H1 (cell line): Measurements from ENCODE around the gene TYW5. TPM values are rescaled to one million over a fixed set of nuclear protein-coding genes. Genes with fewer than 3 reads are reported as not detected.

Experiments
- CTCF ChIA-PET: fragments of 300-600 bp; sonication (Branson Sonifier 250); formaldehyde crosslinking; loops from one replicate; lab custom pipeline; 2021; ENCODE audit not compliant: partially characterized antibody; lab: Charles Lee
- POLR2A ChIA-PET: fragments of 300-600 bp; sonication (Branson Sonifier 250); formaldehyde crosslinking; loops from one replicate; lab custom pipeline; 2021; ENCODE audit warnings: inconsistent platforms; ENCODE audit not compliant: partially characterized antibody; lab: Charles Lee
- DNase-seq, 2 experiments: peaks; one replicate each; pipeline versions ENCODE4 v3.0.0 to v3.0.0-alpha.2; 2010 to 2022; ENCODE audit warnings: low spot score in 2 of 2, low read depth in 1 of 2, mixed read lengths in 1 of 2
- FAIRE-seq: peaks from 2 replicates; lab custom pipeline; 2011; peaks lifted over from hg19 to GRCh38; lab: Jason Lieb, UNC
- H2AFZ ChIP-seq: 2 replicates; pipeline ENCODE4 v1.8.1; 2012; ENCODE audit warnings: low read length, inconsistent platforms
- H2AK5ac ChIP-seq: 2 replicates; pipeline ENCODE4 v1.6.1; 2013; ENCODE audit warnings: low read depth, low read length
- H2BK120ac ChIP-seq: replicated peaks from 2 replicates; pipeline ENCODE3; 2013; ENCODE audit warnings: low read depth, low read length, inconsistent platforms
- H2BK12ac ChIP-seq: 2 replicates; pipeline ENCODE4 v1.6.1; 2013; ENCODE audit warnings: low read depth, low read length
- H2BK15ac ChIP-seq: 2 replicates; pipeline ENCODE4 v1.6.1; 2013; ENCODE audit warnings: low read length
- H2BK20ac ChIP-seq: 2 replicates; pipeline ENCODE4 v1.6.1; 2013; ENCODE audit warnings: low read length
- H2BK5ac ChIP-seq: 2 replicates; pipeline ENCODE4 v1.6.1; 2013; ENCODE audit warnings: low read depth, low read length
- H3K14ac ChIP-seq: 2 replicates; pipeline ENCODE4 v1.6.1; 2013; ENCODE audit warnings: inconsistent platforms; ENCODE audit not compliant: insufficient read length
- H3K18ac ChIP-seq: 2 replicates; pipeline ENCODE4 v1.6.1; 2013; ENCODE audit warnings: low read length; ENCODE audit errors: extremely low read depth
- H3K23ac ChIP-seq: 2 replicates; pipeline ENCODE4 v1.6.1; 2013; ENCODE audit warnings: inconsistent platforms; ENCODE audit not compliant: insufficient read length
- H3K23me2 ChIP-seq: 2 replicates; pipeline ENCODE4 v1.6.1; 2013; ENCODE audit warnings: low read depth, low read length
- H3K27ac ChIP-seq: 2 replicates; pipeline ENCODE4 v1.6.1; 2011; ENCODE audit warnings: low read depth, low read length, inconsistent platforms
- H3K27me3 ChIP-seq, 4 experiments: replicated peaks in 1 of 4; 1 replicate in 1 of 4; 2 replicates in 3 of 4; pipeline versions ENCODE4 v1.6.1 to v1.8.1; 2011 to 2013; ENCODE audit warnings: low read length in 3 of 4, mild to moderate bottlenecking in 3 of 4, inconsistent platforms in 2 of 4, mixed read lengths in 2 of 4, moderate library complexity in 1 of 4; ENCODE audit not compliant: control insufficient read depth in 3 of 4, insufficient read depth in 3 of 4; ENCODE audit errors: extremely low read depth in 1 of 4
- H3K36me3 ChIP-seq, 4 experiments: 2 replicates each; pipeline versions ENCODE4 v1.6.1 to v1.8.1; 2011 to 2013; ENCODE audit warnings: mild to moderate bottlenecking in 4 of 4, low read length in 3 of 4, moderate library complexity in 2 of 4, control low read depth in 1 of 4, inconsistent platforms in 1 of 4; ENCODE audit not compliant: insufficient read depth in 4 of 4, control insufficient read depth in 2 of 4
- H3K4ac ChIP-seq: replicated peaks from 2 replicates; pipeline ENCODE3; 2013; ENCODE audit warnings: low read length, low read depth, mixed read lengths, inconsistent platforms; ENCODE audit not compliant: insufficient read length
- H3K4me1 ChIP-seq, 4 experiments: replicated peaks in 1 of 4; 1 replicate in 1 of 4; 2 replicates in 3 of 4; pipeline versions ENCODE4 v1.6.1 to v1.8.1; 2011 to 2013; ENCODE audit warnings: low read length in 3 of 4, inconsistent platforms in 2 of 4, mixed read lengths in 1 of 4; ENCODE audit not compliant: insufficient read depth in 4 of 4, control insufficient read depth in 3 of 4
- H3K4me2 ChIP-seq, 2 experiments: 2 replicates each; pipeline versions ENCODE4 v1.6.1 to v1.8.1; 2011 to 2013; ENCODE audit warnings: low read depth in 2 of 2, low read length in 2 of 2, control low read depth in 1 of 2, inconsistent platforms in 1 of 2, mild to moderate bottlenecking in 1 of 2; ENCODE audit not compliant: insufficient read depth in 1 of 2
- H3K4me3 ChIP-seq, 4 experiments: fragments of 200-600, 300-600 bp in 1 of 4; sonication (generic), shearing (Covaris generic), sonication (Bioruptor Twin) in 1 of 4; 2 replicates each; pipeline versions ENCODE4 v1.5.1 to v1.8.1; 2011 to 2016; ENCODE audit warnings: low read length in 4 of 4, low read depth in 3 of 4, control low read depth in 2 of 4, inconsistent platforms in 2 of 4, mild to moderate bottlenecking in 2 of 4, mixed read lengths in 1 of 4, moderate library complexity in 1 of 4; ENCODE audit not compliant: insufficient read depth in 2 of 4; ENCODE audit errors: extremely low read depth in 1 of 4
- H3K56ac ChIP-seq: replicated peaks from 2 replicates; pipeline ENCODE3; 2013; ENCODE audit warnings: low read depth, mild to moderate bottlenecking, mixed read lengths, low read length, inconsistent platforms; ENCODE audit not compliant: insufficient read length
- H3K79me1 ChIP-seq: 2 replicates; pipeline ENCODE4 v1.6.1; 2013; ENCODE audit warnings: low read depth, low read length, control low read depth
- H3K79me2 ChIP-seq, 2 experiments: 2 replicates each; pipeline versions ENCODE4 v1.6.1 to v1.8.1; 2012 to 2013; ENCODE audit warnings: low read length in 2 of 2, mild to moderate bottlenecking in 2 of 2, inconsistent platforms in 1 of 2; ENCODE audit not compliant: insufficient read depth in 2 of 2, control insufficient read depth in 1 of 2
- H3K9ac ChIP-seq, 4 experiments: replicated peaks in 1 of 4; 1 replicate in 1 of 4; 2 replicates in 3 of 4; pipeline versions ENCODE4 v1.6.1 to v1.8.1; 2011 to 2013; ENCODE audit warnings: low read depth in 3 of 4, low read length in 3 of 4, control low read depth in 2 of 4, mild to moderate bottlenecking in 2 of 4, moderate library complexity in 2 of 4, inconsistent platforms in 1 of 4; ENCODE audit errors: extremely low read depth in 1 of 4
- H3K9me3 ChIP-seq, 2 experiments: 2 replicates each; pipeline versions ENCODE4 v1.6.1 to v1.8.1; 2012 to 2013; ENCODE audit warnings: mild to moderate bottlenecking in 2 of 2, moderate library complexity in 2 of 2, control low read depth in 1 of 2, inconsistent platforms in 1 of 2, low read depth in 1 of 2, low read length in 1 of 2, mixed read lengths in 1 of 2; ENCODE audit not compliant: insufficient read depth in 2 of 2
- H4K20me1 ChIP-seq, 2 experiments: replicated peaks in 1 of 2; 2 replicates each; pipeline versions ENCODE3 to v1.8.1; 2011 to 2013; ENCODE audit warnings: inconsistent platforms in 2 of 2, low read length in 2 of 2, mild to moderate bottlenecking in 1 of 2; ENCODE audit not compliant: insufficient read depth in 2 of 2, control insufficient read depth in 1 of 2
- H4K5ac ChIP-seq: 2 replicates; pipeline ENCODE4 v1.6.1; 2013; ENCODE audit warnings: low read length, low read depth, mixed read lengths, inconsistent platforms; ENCODE audit not compliant: insufficient read length
- H4K8ac ChIP-seq: 2 replicates; pipeline ENCODE4 v1.8.0; 2013; ENCODE audit warnings: mild to moderate bottlenecking, moderate library complexity, low read length, inconsistent platforms; ENCODE audit not compliant: insufficient read depth; ENCODE audit errors: extremely low read depth
- H4K91ac ChIP-seq: replicated peaks from 2 replicates; pipeline ENCODE3; 2013; ENCODE audit warnings: low read length, mixed read lengths, inconsistent platforms; ENCODE audit not compliant: insufficient read length
- ASH2L ChIP-seq: fragments of 200-600, 300-600 bp; sonication (generic); IDR thresholded peaks from one replicate; pipeline ENCODE4 v1.7.1; 2017; ENCODE audit warnings: low read length
- CHD2 ChIP-seq: IDR thresholded peaks from 2 replicates; pipeline ENCODE4 v1.6.1; 2012; ENCODE audit warnings: low read length, improper control_type of control experiment
- HDAC2 ChIP-seq, 2 experiments: fragments of 300-600 bp in 1 of 2; sonication (generic) in 1 of 2; IDR thresholded peaks; 2 replicates each; pipeline ENCODE4 v1.6.1; 2011 to 2012; ENCODE audit warnings: low read depth in 2 of 2, low read length in 2 of 2, mild to moderate bottlenecking in 2 of 2, moderate library complexity in 2 of 2, borderline replicate concordance in 1 of 2, inconsistent platforms in 1 of 2
- KDM4A ChIP-seq: IDR thresholded peaks from one replicate; pipeline ENCODE4 v1.7.1; 2012; ENCODE audit warnings: low read depth, mild to moderate bottlenecking, moderate library complexity, low read length, inconsistent platforms; ENCODE audit not compliant: severe bottlenecking
- RAD21 ChIP-seq, 2 experiments: IDR thresholded peaks in 1 of 2; conservative IDR thresholded peaks in 1 of 2; 2 replicates each; pipeline ENCODE4 v1.6.1; 2011; ENCODE audit warnings: low read depth in 2 of 2, low read length in 2 of 2, improper control_type of control experiment in 1 of 2, inconsistent platforms in 1 of 2, mild to moderate bottlenecking in 1 of 2, moderate library complexity in 1 of 2
- RBBP5 ChIP-seq: IDR thresholded peaks from 2 replicates; pipeline ENCODE4 v1.7.1; 2012; ENCODE audit warnings: low read depth, mild to moderate bottlenecking, inconsistent platforms, low read length, moderate library complexity, borderline replicate concordance
- RFX5 ChIP-seq: IDR thresholded peaks from 2 replicates; pipeline ENCODE4 v1.6.1; 2011; ENCODE audit warnings: low read depth, low read length, improper control_type of control experiment, borderline replicate concordance
- RNF2 ChIP-seq: fragments of 200-900, 300-1000 bp; sonication (generic); IDR thresholded peaks from 2 replicates; pipeline ENCODE4 v1.7.1; 2016; ENCODE audit warnings: borderline replicate concordance, low read depth, mild to moderate bottlenecking, antibody characterized with exemption, low read length; ENCODE audit not compliant: poor library complexity, severe bottlenecking; ENCODE audit errors: missing control alignments
- TBP ChIP-seq: IDR thresholded peaks from 2 replicates; pipeline ENCODE4 v1.6.1; 2011; ENCODE audit warnings: low read depth, low read length, improper control_type of control experiment
- TCF12 ChIP-seq: IDR thresholded peaks from 2 replicates; pipeline ENCODE4 v1.6.1; 2011; ENCODE audit warnings: low read depth, mild to moderate bottlenecking, low read length
- WGBS, 2 experiments: shearing (Covaris generic) in 1 of 2; methylation state at CpG; one replicate each; pipeline versions ENCODE4 v1.1.6 to v1.1.7; 2013 to 2015; ENCODE audit warnings: low lambda C conversion rate in 2 of 2, mixed read lengths in 2 of 2, inconsistent platforms in 1 of 2, low coverage in 1 of 2, missing lambda C conversion rate in 1 of 2; ENCODE audit not compliant: insufficient replicate concordance in 2 of 2, insufficient coverage in 1 of 2, insufficient read length in 1 of 2; ENCODE audit errors: extremely low coverage in 1 of 2, missing lambda C conversion rate in 1 of 2; 5-methylcytosine and 5-hydroxymethylcytosine counted together
- polyA plus RNA-seq, 7 experiments: library from polyadenylated mRNA; depleted of rRNA in 3 of 7; stranded (reverse) in 5 of 7; unstranded in 2 of 7; fragments of >200 nt in 5 of 7; fragments of 200-250 nt in 2 of 7; gene quantifications; 1 replicate in 5 of 7; 2 replicates in 1 of 7; 4 replicates in 1 of 7; pipeline versions ENCODE4 v1.2.1 to v1.2.3, GENCODE V29; 2011 to 2013; ENCODE audit warnings: missing spikeins in 2 of 7, mixed read lengths in 2 of 7
- total RNA-seq: library from RNA; stranded (reverse); fragmentation: NEBNext Ultra II Directional; extraction: Animal tissue kit (Norgen Biotek cat#: 25700); gene quantifications from 2 replicates; pipeline ENCODE4 v1.2.1, GENCODE V29; 2021
- TF ChIP-seq, protein P1 (sequence below): IDR thresholded peaks from 2 replicates; pipeline ENCODE4 v1.6.1; 2011; ENCODE audit warnings: low read depth, mild to moderate bottlenecking, low read length; ENCODE audit not compliant: insufficient read depth
- TF ChIP-seq, protein P2 (sequence below): IDR thresholded peaks from 2 replicates; pipeline ENCODE4 v1.6.1; 2012; ENCODE audit warnings: inconsistent platforms

TYW5 gene
- total and polyA plus RNA-seq, 2 of the 8 experiments (the other 6 are each of a cell fraction or from before 2014, with no cell fraction given) = 5.4 to 11.3 TPM

DNA sequence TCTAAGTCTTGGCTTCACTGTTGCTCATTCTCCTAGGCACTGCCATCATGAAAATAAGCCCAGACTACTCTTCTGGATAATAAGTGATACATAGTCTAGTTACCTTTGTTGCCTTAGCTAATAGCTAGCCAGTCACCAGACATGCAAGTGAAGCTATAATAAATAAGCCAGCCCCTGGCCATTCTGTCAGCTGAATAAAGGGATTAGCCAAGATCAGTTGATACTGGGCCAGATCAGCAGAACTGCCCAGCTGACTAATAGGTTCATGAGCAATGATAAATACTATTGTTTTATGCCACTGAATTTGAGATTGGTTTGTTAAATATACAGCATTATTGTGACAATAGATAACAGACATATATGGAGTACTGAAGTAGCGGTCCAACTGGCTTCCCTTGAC is 52.2 kb downstream of the TYW5 start:
- no peak overlapping the region for H3K4ac ChIP-seq
- DNase-seq = no peak
- no peak overlapping the region for H3K23ac ChIP-seq
- H3K4me3 ChIP-seq = no peak overlapping the region
- H3K23me2 ChIP-seq = no peaks in the 10 kb centered on the region
- H3K79me2 ChIP-seq = no peaks in the 10 kb centered on the region
- no peak overlapping the region for H4K8ac ChIP-seq
- no peak overlapping the region for H3K14ac ChIP-seq
- no peak overlapping the region for H2AFZ ChIP-seq
- H2BK5ac ChIP-seq = no peak overlapping the region
- no peak overlapping the region for H2BK120ac ChIP-seq
- H2BK15ac ChIP-seq = no peak overlapping the region
- no peak overlapping the region for H4K91ac ChIP-seq
- no peak overlapping the region for H2AK5ac ChIP-seq
- WGBS, 2 experiments = 72% methylated on average over 1 of the region's 1 CpG; no CpG with 5 or more reads in 1 of the 2 experiments
- no peaks in the 10 kb centered on the region for H3K4me1 ChIP-seq
- H3K9me3 ChIP-seq = no peaks in the 10 kb centered on the region
- no peak overlapping the region for H2BK20ac ChIP-seq
- no peaks in the 10 kb centered on the region for H3K36me3 ChIP-seq
- H4K20me1 ChIP-seq = no peaks in the 10 kb centered on the region
- ChIA-PET POLR2A (interaction anchor here (2.7 kb wide), 1 partner anchor 7 kb away, joined by 14 read pairs; the partner anchor contains the start of gene C2orf69), CTCF (no interaction called here)
- no peak overlapping the region for H3K18ac ChIP-seq
- H3K56ac ChIP-seq = no peak overlapping the region
- H3K27me3 ChIP-seq = no peaks in the 10 kb centered on the region
- H4K5ac ChIP-seq = no peak overlapping the region
- H2BK12ac ChIP-seq = no peak overlapping the region
- no peaks in the 10 kb centered on the region for H3K79me1 ChIP-seq
- H3K27ac ChIP-seq = no peak overlapping the region
- no peak overlapping the region for H3K4me2 ChIP-seq
- no peak for FAIRE-seq
- H3K9ac ChIP-seq = no peak overlapping the region
- TF ChIP-seq ASH2L (no peak), RFX5 (no peak), TCF12 (no peak), RNF2 (no peak), RAD21 (IDR thresholded peaks at IDR 0.05 in 1 of 2, conservative IDR thresholded peaks at IDR 0.05 in 1 of 2; ENCODE audit: low read depth in 2 of 2, low read length in 2 of 2) (no peak), RBBP5 (no peak), HDAC2 (IDR thresholded peaks at IDR 0.05; ENCODE audit: borderline replicate concordance in 1 of 2, low read depth in 2 of 2, low read length in 2 of 2) (no peak), CHD2 (no peak), TBP (no peak), KDM4A (no peak)
- TF ChIP-seq, protein P1, sequence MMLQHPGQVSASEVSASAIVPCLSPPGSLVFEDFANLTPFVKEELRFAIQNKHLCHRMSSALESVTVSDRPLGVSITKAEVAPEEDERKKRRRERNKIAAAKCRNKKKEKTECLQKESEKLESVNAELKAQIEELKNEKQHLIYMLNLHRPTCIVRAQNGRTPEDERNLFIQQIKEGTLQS = no peak
- TF ChIP-seq, protein P2, sequence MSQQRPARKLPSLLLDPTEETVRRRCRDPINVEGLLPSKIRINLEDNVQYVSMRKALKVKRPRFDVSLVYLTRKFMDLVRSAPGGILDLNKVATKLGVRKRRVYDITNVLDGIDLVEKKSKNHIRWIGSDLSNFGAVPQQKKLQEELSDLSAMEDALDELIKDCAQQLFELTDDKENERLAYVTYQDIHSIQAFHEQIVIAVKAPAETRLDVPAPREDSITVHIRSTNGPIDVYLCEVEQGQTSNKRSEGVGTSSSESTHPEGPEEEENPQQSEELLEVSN = no peak
